Measurements from ENCODE around the gene DBH.

GRCh38 chr9:133602277-133602676 is 33.9 kb upstream of the DBH start:
- no peak for TF ChIP-seq CTCF (IDR thresholded peaks at IDR 0.05; ENCODE audit: low read length)
- no peak for TF ChIP-seq EZH2phosphoT487 (IDR thresholded peaks at IDR 0.05; ENCODE audit: low read length)
